Uterus (tissue), 2 donors: Measurements from ENCODE around the gene SELENOS.

Experiments used
- CTCF ChIP-seq, 4 experiments: fragments of 200-600 bp in 2 of 4; fragments of 450-650 bp in 2 of 4; sonication (generic) in 2 of 4; IDR thresholded peaks; one replicate each; pipeline ENCODE4 v1.5.1; 2016 to 2019; ENCODE audit warnings: antibody characterized with exemption in 4 of 4, mild to moderate bottlenecking in 2 of 4, moderate library complexity in 1 of 4
- POLR2A ChIP-seq, 2 donors: fragments of 450-650 bp; IDR thresholded peaks; one replicate each; pipeline ENCODE4 v1.6.1; 2016; ENCODE audit warnings: antibody characterized with exemption in 2 of 2, mild to moderate bottlenecking in 1 of 2, moderate library complexity in 1 of 2

- TF ChIP-seq CTCF (IDR thresholded peaks at IDR 0.05) (peak in 3 of 4 experiments; percentile 26 to 34 (median 29)), POLR2A (IDR thresholded peaks at IDR 0.05) (no peak)
Observed at GRCh38 chr15:101288905-101289513, 11.7 kb upstream of the SELENOS start.
